ENCODE data around the gene KRTAP2-3. TPM values are rescaled to one million over a fixed set of nuclear protein-coding genes. Genes with fewer than 3 reads are reported as not detected.
"Not testable (repeated sequence)": the region's sequence is repeated elsewhere in the genome, so short reads cannot be mapped to it uniquely, and the experiment has no call there.

KRTAP2-3 gene
- total RNA-seq, 1 donor from 2014 or later = 26.7 TPM

DNA sequence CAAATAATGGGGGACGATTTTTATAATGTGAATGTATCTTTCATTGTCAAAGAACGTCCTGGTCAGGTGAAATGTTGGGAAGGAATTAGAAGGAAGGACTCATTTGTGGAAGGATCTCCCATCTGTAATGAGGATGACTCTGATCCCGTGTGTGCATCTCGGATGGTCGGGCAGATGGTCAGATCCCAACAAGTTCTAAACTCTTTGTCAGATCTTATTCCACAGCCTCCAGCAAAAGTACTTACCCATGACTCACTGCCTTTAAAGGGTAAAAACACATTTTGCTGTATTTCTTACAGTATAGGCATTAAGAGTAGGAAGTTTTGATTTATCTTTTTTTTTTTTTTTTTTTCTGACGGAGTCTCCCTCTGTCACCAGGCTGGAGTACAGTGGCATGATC, 38.6 kb upstream of the KRTAP2-3 start:
- no peak overlapping the region for H3K4me3 ChIP-seq (ENCODE audit: low read depth, low read length)
- DNase-seq (ENCODE audit: low read depth) = no peak
- TF ChIP-seq, protein P1, sequence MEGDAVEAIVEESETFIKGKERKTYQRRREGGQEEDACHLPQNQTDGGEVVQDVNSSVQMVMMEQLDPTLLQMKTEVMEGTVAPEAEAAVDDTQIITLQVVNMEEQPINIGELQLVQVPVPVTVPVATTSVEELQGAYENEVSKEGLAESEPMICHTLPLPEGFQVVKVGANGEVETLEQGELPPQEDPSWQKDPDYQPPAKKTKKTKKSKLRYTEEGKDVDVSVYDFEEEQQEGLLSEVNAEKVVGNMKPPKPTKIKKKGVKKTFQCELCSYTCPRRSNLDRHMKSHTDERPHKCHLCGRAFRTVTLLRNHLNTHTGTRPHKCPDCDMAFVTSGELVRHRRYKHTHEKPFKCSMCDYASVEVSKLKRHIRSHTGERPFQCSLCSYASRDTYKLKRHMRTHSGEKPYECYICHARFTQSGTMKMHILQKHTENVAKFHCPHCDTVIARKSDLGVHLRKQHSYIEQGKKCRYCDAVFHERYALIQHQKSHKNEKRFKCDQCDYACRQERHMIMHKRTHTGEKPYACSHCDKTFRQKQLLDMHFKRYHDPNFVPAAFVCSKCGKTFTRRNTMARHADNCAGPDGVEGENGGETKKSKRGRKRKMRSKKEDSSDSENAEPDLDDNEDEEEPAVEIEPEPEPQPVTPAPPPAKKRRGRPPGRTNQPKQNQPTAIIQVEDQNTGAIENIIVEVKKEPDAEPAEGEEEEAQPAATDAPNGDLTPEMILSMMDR (conservative IDR thresholded peaks at IDR 0.05; ENCODE audit: low read depth, low read length) = no peak

DNA sequence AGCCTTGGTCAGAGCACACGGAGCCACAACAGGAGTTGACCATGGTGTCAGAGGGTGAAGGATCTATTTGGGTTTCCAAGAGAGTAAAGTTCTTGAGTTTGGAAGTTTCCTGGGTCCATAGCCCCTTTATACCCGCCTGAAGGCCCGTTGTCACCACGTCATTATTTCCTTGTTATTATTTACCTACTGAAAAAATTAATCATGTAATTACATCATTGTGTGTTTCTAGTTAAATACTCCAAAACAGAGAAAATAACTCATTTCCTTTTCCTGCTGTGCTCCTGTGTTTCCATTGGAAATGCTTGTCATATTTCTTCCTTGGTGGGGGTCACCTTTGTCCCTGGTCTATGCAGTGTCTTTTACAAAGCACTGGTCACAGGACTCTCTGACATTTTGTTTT, 38.1 kb upstream of the KRTAP2-3 start, which contains the start of gene KRTAP4-8:
KRTAP4-8 (minus strand) TSS at position 101 of the 400 bp plus-strand sequence; CDS start at position 43, 58 bp downstream.
- no peak for DNase-seq (ENCODE audit: low read depth)
- no peak within 1 kb of the TSS for H3K4me3 ChIP-seq (ENCODE audit: low read depth, low read length)
- TF ChIP-seq, protein P1 (conservative IDR thresholded peaks at IDR 0.05; ENCODE audit: low read depth, low read length) = no peak

DNA sequence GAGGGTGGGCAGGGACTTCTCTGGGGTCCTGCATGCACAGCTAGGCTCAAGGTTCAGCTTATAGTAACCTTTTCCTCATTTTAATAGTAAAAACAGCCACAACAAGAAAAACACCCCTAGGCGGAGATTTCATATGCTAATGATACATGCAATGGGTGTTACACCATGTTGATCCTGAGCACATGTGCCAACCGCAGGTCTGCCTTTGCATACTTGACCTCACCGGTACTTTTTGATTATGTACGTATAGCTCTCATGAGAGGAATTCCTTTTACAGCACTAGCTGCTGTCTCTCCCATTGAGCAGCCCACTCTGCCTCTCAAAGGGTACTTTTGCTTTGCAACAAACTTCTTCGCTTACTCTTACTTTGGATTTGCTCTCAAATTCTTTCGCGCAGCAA, 36.1 kb upstream of the KRTAP2-3 start:
- DNase-seq (ENCODE audit: low read depth) = no peak
- no peak overlapping the region for H3K4me3 ChIP-seq (ENCODE audit: low read depth, low read length)
- TF ChIP-seq, protein P1 (conservative IDR thresholded peaks at IDR 0.05; ENCODE audit: low read depth, low read length) = no peak

DNA sequence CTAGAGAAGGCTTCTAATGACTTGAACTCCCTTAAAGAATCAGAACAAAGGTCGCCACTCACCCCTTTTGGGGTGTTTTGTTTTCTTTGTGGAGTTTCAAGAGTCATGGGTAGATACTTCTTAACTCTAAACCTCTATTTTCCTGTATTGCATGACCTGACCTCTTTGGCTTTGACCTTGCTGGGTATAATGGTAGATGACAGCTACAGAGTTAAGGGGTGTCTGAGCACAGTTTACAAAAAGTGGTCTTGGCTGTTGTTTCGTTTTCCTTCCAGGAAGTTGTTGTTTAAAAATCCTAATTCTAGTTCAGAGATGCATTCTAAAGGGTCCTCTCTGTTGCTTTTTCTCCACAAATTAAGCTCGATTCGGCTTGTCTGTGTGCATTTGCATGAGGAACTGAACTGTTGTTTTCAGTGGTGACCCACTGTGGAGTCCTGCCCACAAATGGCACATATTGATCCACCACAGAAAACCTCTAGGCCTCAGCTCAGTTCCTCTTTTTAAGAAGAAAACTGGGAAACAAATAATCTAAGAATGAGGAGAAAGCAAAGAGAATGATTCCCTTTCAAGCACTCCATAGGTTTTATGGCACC, 28.9 kb upstream of the KRTAP2-3 start:
- not testable (repeated sequence) for H3K4me3 ChIP-seq (ENCODE audit: low read depth, low read length); DNase-seq (ENCODE audit: low read depth)

DNA sequence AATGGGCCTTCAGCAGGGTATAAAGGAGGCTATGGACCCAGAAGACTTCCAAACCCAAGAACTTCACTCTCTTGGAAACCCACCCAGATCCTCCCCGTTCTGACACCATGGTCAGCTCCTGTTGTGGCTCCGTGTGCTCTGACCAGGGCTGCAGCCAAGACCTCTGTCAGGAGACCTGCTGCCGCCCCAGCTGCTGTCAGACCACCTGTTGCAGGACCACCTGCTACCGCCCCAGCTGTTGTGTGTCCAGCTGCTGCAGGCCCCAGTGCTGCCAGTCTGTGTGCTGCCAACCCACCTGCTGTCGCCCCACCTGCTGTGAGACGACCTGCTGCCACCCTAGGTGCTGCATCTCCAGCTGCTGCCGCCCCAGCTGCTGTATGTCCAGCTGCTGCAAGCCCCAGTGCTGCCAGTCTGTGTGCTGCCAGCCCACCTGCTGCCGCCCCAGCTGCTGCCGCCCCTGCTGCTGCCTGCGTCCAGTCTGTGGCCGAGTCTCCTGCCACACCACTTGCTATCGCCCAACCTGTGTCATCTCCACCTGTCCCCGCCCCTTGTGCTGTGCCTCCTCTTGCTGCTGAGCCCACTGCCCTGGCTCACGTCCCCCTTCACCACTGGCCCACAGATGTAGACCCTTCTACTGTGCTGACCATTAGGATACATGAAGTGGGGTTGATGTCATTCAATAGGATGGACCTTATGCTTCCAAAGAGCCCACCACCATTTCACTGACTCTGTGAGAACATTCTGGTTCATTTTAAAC, 24.4 kb upstream of the KRTAP2-3 start, which contains the start of gene KRTAP4-7:
KRTAP4-7 (plus strand) TSS at position 51 of the 757 bp plus-strand sequence; CDS start at position 108, 57 bp downstream.
- DNase-seq (ENCODE audit: low read depth); H3K4me3 ChIP-seq (ENCODE audit: low read depth, low read length): not testable (repeated sequence)

DNA sequence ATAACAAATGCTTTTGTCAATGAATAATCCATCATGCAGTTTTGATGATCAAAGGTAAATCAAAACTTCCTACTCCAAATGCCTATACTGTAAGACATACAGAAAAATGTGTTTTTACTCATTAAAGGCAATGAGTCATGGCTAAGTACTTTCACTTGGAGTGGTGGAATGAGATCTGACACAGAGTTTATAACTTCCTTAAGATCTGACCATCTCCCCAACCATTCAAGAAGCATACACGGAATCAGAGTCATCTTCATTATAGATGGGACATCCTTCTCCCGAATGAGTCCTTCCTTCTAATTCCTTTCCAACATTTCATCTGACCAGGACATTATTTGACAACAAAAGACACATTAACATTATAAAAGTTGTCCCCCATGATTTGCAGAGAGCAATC, 23.5 kb upstream of the KRTAP2-3 start:
- H3K4me3 ChIP-seq (ENCODE audit: low read depth, low read length); DNase-seq (ENCODE audit: low read depth): not testable (repeated sequence)

DNA sequence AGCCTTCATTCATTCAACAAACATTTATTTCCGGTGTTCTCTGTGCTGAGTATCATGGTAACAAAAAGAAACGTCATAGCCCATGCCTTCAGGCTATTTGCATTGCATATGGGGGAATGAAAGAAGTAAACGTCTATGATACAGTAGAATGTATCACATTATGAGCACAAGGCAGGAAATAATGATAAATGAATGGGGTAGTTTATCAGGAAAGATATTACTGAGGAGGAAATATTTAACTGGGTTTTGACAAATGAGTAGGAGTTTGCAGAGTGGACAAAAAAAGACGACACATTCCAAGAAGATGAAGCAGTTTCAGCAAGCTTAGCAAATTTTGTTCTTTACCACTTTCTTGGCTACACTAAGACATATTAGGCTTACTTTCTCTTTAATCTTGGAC, 22.7 kb upstream of the KRTAP2-3 start:
- TF ChIP-seq, protein P1 (conservative IDR thresholded peaks at IDR 0.05; ENCODE audit: low read depth, low read length) = no peak
- H3K4me3 ChIP-seq (ENCODE audit: low read depth, low read length) = no peak overlapping the region
- no peak for DNase-seq (ENCODE audit: low read depth)

DNA sequence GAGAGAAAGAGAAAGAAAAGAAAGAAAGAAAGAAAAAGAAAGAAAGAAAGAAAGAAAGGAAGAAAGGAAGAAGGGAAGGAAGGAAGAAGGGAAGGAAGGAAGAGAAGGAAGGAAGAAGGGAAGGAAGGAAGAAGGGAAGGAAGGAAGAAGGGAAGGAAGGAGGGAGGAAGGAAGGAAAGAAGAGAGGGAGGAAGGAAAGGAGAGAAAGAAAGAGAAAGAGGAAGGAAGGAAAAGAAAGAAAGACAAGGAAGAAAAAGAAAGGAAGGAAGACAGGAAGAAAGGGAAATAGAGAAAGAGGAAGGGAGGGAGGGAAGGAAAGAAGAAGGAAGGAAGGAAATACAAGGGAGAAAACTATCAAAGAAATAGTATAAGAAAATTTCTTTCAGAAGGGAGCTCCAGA, 16.9 kb upstream of the KRTAP2-3 start:
- TF ChIP-seq, protein P1 (conservative IDR thresholded peaks at IDR 0.05; ENCODE audit: low read depth, low read length) = no peak
- no peak for DNase-seq (ENCODE audit: low read depth)
- H3K4me3 ChIP-seq (ENCODE audit: low read depth, low read length) = no peak overlapping the region
